SK-N-SH (cell line): ENCODE measurements around the gene ACACB. TPM values are rescaled to one million over a fixed set of nuclear protein-coding genes. Genes with fewer than 3 reads are reported as not detected.

Source experiments
- CTCF ChIA-PET: fragments of 300-600, 350-600 bp; formaldehyde crosslinking; extraction: SDS; loops from one replicate; lab custom pipeline; 2021; lab: Yijun Ruan, JAX
- POLR2A ChIA-PET: fragments of 350-600 bp; sonication (Branson Sonifier 250); formaldehyde crosslinking; extraction: SDS; loops from one replicate; lab custom pipeline; 2020; ENCODE audit warnings: antibody characterized with exemption, inconsistent platforms; lab: Yijun Ruan, JAX
- DNase-seq: peaks from one replicate; pipeline ENCODE4 v3.0.0; 2012
- H2AFZ ChIP-seq: fragments of 200-600 bp; sonication (generic); 2 replicates; pipeline ENCODE4 v1.8.1; 2016; ENCODE audit warnings: antibody characterized with exemption, mild to moderate bottlenecking, low read depth
- H3F3A ChIP-seq: fragments of 200-600 bp; sonication (generic); replicated peaks from 2 replicates; pipeline ENCODE3; 2016; ENCODE audit warnings: antibody characterized with exemption, mild to moderate bottlenecking; ENCODE audit not compliant: insufficient read depth
- H3K27ac ChIP-seq, 2 experiments: fragments of 200-500 bp in 1 of 2; fragments of 200-600 bp in 1 of 2; sonication (Bioruptor generic) in 1 of 2; sonication (generic), shearing (Covaris generic) in 1 of 2; 2 replicates each; pipeline versions ENCODE4 v1.5.1 to v1.6.1; 2014 to 2016; ENCODE audit warnings: low read depth in 2 of 2, inconsistent platforms in 1 of 2, low read length in 1 of 2, mild to moderate bottlenecking in 1 of 2, mixed read lengths in 1 of 2
- H3K27me3 ChIP-seq: fragments of 200-600 bp; sonication (generic), shearing (Covaris generic); 2 replicates; pipeline ENCODE4 v1.6.1; 2016; ENCODE audit warnings: mixed run types; ENCODE audit not compliant: insufficient read depth
- H3K36me3 ChIP-seq, 2 experiments: fragments of 200-500 bp in 1 of 2; fragments of 200-600 bp in 1 of 2; sonication (Bioruptor generic) in 1 of 2; sonication (generic) in 1 of 2; replicated peaks in 1 of 2; 2 replicates each; pipeline versions ENCODE3 to v1.5.1; 2014 to 2016; ENCODE audit warnings: low read length in 1 of 2, mild to moderate bottlenecking in 1 of 2; ENCODE audit not compliant: insufficient read depth in 2 of 2, control insufficient read depth in 1 of 2
- H3K4me1 ChIP-seq, 2 experiments: fragments of 200-500 bp in 1 of 2; fragments of 200-600 bp in 1 of 2; sonication (Bioruptor generic) in 1 of 2; sonication (generic), shearing (Covaris generic) in 1 of 2; 2 replicates each; pipeline versions ENCODE4 v1.5.1 to v1.6.1; 2014 to 2016; ENCODE audit warnings: low read depth in 1 of 2, low read length in 1 of 2, mixed run types in 1 of 2; ENCODE audit not compliant: insufficient read depth in 2 of 2, control insufficient read depth in 1 of 2
- H3K4me2 ChIP-seq: fragments of 200-600 bp; sonication (generic), shearing (Covaris generic); 2 replicates; pipeline ENCODE4 v1.6.1; 2017; ENCODE audit warnings: mixed run types
- H3K4me3 ChIP-seq, 2 experiments: fragments of 200-500 bp in 1 of 2; fragments of 200-600 bp in 1 of 2; sonication (Bioruptor generic) in 1 of 2; sonication (generic), shearing (Covaris generic) in 1 of 2; 2 replicates each; pipeline versions ENCODE4 v1.5.1 to v1.8.1; 2014 to 2016; ENCODE audit warnings: low read depth in 2 of 2, inconsistent platforms in 1 of 2, low read length in 1 of 2, mild to moderate bottlenecking in 1 of 2, mixed read lengths in 1 of 2, moderate library complexity in 1 of 2
- H3K79me2 ChIP-seq: fragments of 200-600 bp; sonication (generic); 2 replicates; pipeline ENCODE4 v1.8.1; 2017; ENCODE audit warnings: mild to moderate bottlenecking; ENCODE audit not compliant: insufficient read depth
- H3K9ac ChIP-seq: fragments of 200-600 bp; sonication (generic); 2 replicates; pipeline ENCODE4 v1.6.1; 2017; ENCODE audit warnings: mixed run types
- H3K9me2 ChIP-seq: fragments of 200-600 bp; sonication (generic); 2 replicates; pipeline ENCODE4 v1.6.1; 2017; ENCODE audit warnings: mixed run types
- H3K9me3 ChIP-seq: fragments of 200-600 bp; sonication (generic); 2 replicates; pipeline ENCODE4 v1.6.1; 2017; ENCODE audit warnings: mixed run types, mild to moderate bottlenecking, moderate library complexity
- H4K20me1 ChIP-seq: fragments of 200-600 bp; sonication (generic); 2 replicates; pipeline ENCODE4 v1.6.1; 2017; ENCODE audit warnings: mild to moderate bottlenecking, mixed run types; ENCODE audit not compliant: insufficient read depth
- CHD2 ChIP-seq: fragments of 150-350 bp; IDR thresholded peaks from 2 replicates; pipeline ENCODE4 v1.6.1; 2018; ENCODE audit warnings: low read length; ENCODE audit not compliant: partially characterized antibody
- EZH2phosphoT487 ChIP-seq: fragments of 200-600 bp; sonication (generic); IDR thresholded peaks from 2 replicates; pipeline ENCODE4 v1.6.1; 2017; ENCODE audit warnings: low read depth, mixed run types, mild to moderate bottlenecking, antibody characterized with exemption, moderate library complexity, borderline replicate concordance
- FOSL2 ChIP-seq: IDR thresholded peaks from 2 replicates; pipeline ENCODE4 v1.4.0; 2012; ENCODE audit warnings: low read depth, mild to moderate bottlenecking, moderate library complexity, borderline replicate concordance
- GABPA ChIP-seq: IDR thresholded peaks from 2 replicates; pipeline ENCODE4 v1.4.0; 2012; ENCODE audit warnings: low read depth, mild to moderate bottlenecking
- GATA2 ChIP-seq: sonication (generic); formaldehyde crosslinking; IDR thresholded peaks from 2 replicates; pipeline ENCODE4 v1.5.0; 2020; ENCODE audit warnings: mild to moderate bottlenecking, missing genetic modification reagents
- JUND ChIP-seq: IDR thresholded peaks from 2 replicates; pipeline ENCODE4 v1.4.0; 2012
- NFIC ChIP-seq: IDR thresholded peaks from 2 replicates; pipeline ENCODE4 v1.4.0; 2012; ENCODE audit warnings: borderline replicate concordance
- POLR2AphosphoS5 ChIP-seq: IDR thresholded peaks from 2 replicates; pipeline ENCODE4 v1.6.1; 2012; ENCODE audit warnings: low read depth, low read length
- RAD21 ChIP-seq: IDR thresholded peaks from 2 replicates; pipeline ENCODE4 v1.6.1; 2012; ENCODE audit warnings: mild to moderate bottlenecking, low read length
- RFX5 ChIP-seq: IDR thresholded peaks from 2 replicates; pipeline ENCODE4 v1.6.1; 2012; ENCODE audit warnings: mild to moderate bottlenecking, improper control_type of control experiment, low read length
- SIN3A ChIP-seq: IDR thresholded peaks from 2 replicates; pipeline ENCODE4 v1.6.1; 2012; ENCODE audit warnings: low read depth, mild to moderate bottlenecking, low read length, moderate library complexity, borderline replicate concordance
- WGBS: methylation state at CpG from one replicate; pipeline ENCODE4 v1.1.6; 2017; ENCODE audit warnings: low lambda C conversion rate; 5-methylcytosine and 5-hydroxymethylcytosine counted together
- polyA plus RNA-seq, 3 experiments: library from polyadenylated mRNA; depleted of rRNA; stranded (reverse); fragments of >200 nt; gene quantifications; 2 replicates each; pipeline ENCODE4 v1.2.3, GENCODE V29; 2012
- TF ChIP-seq, protein P1 (sequence below): IDR thresholded peaks from 2 replicates; pipeline ENCODE4; 2012
- TF ChIP-seq, protein P2 (sequence below): IDR thresholded peaks from 2 replicates; pipeline ENCODE4 v1.4.0; 2012; ENCODE audit warnings: low read depth, borderline replicate concordance
- TF ChIP-seq, protein P3 (sequence below): fragments of 150-350 bp; IDR thresholded peaks from 2 replicates; pipeline ENCODE4 v1.6.1; 2016; ENCODE audit warnings: mild to moderate bottlenecking, low read depth, low read length
- TF ChIP-seq, protein P4 (sequence below): fragments of 200-600 bp; sonication (generic); IDR thresholded peaks from 2 replicates; pipeline ENCODE4 v1.6.1; 2017; ENCODE audit warnings: antibody characterized with exemption, mild to moderate bottlenecking, moderate library complexity

Gene ACACB
- polyA plus RNA-seq, 1 of the 3 experiments (the other 2 are of a cell fraction), result 6.1 TPM

DNA sequence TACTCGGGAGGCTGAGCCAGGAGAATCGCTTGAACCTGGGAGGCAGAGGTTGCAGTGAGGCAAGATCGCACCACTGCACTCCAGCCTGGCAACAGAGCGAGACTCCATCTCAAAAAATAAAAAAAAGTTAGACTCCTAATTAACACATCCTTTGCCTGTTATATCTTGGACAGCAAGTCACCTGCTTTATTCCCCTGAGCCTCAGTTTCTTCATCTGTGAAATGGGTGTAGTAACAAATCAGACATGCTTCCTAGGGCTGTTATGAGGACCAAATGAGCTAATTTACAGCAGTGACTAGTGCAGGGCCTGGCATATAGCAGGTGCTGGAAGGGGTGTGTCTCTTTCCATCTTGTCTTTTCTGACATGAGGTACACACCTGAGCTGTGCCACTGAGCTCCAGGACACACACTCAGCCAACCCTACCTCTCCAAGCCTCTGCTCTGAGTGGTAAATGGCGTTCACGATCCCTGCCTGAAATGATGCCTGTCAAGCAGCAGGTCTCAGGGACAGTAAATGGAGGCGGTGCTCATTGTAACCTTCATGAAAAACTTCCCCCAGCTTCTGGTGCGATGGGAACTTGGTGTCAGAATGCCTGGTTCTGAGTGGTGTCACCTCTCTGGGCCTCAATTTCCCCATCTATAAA, 161.0 kb downstream of the ACACB start:
- POLR2A ChIA-PET, result no interaction called here

DNA sequence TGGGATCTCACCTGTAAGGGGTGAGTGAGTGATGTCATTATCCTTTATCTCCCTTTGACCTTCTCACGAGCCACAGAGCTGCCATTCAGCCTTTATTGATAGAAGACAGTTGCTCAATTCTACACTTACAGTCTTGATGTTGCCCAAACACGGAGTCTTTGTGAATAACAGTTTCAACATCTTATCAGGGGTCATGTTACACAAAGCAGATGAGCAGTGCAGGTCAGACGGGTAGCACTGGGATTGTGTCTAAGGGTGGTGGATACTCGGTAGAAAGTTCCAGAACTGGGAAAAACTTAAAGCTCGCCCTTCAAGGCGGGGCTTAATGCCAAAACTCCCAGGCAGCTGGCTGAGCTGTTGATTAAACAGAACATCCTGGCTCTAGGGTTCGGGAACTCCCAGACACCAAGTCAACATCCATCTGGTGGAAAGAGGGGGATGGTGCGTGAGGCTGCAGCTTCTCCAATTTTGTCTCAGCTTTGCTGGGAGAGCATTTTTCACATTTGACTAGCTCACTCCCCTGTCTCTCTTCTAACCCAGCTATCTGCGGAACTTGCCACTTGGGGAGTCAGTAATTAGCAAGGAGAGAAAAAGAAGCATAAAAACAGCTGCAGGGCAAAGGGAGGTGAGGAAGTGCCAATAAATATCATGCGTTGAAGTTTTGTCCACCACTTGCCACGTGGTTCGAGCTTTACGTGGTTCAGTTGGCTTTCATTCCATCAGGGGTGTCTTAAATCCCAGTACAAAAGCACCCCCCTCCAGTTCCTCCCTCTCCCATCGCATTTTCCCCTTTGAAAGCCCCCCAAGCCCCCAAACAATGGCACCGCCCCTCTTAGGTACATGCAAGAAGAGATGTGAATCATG, 161.7 kb downstream of the ACACB start:
- H3K36me3 ChIP-seq, result no peaks in the 10 kb centered on the region
- 61% methylated on average over 14 of the region's 15 CpGs for WGBS
- no peaks in the 10 kb centered on the region for H3K9me3 ChIP-seq
- H2AFZ ChIP-seq, result no peak overlapping the region
- no peak for DNase-seq
- no peak overlapping the region for H3K27ac ChIP-seq
- no peak overlapping the region for H3K4me3 ChIP-seq
- no peak overlapping the region for H3K9ac ChIP-seq
- H3K27me3 ChIP-seq, result no peaks in the 10 kb centered on the region
- ChIA-PET POLR2A (interaction anchor here (0.6 kb wide), 2 partner anchors 12 to 28 kb away, joined by 3 read pairs; no protein-coding TSS in a partner anchor), CTCF (interaction anchor here (0.8 to 1.5 kb wide), 4 partner anchors 13 to 189 kb away, joined by 3 to 5 read pairs (median 3); no protein-coding TSS in a partner anchor)
- H3K4me1 ChIP-seq, result peaks cover 0 to 10% of the 10 kb centered on the region in 2 experiments; a peak in 1 of 4 replicates
- no peaks in the 10 kb centered on the region for H3K9me2 ChIP-seq
- H3K79me2 ChIP-seq, result no peaks in the 10 kb centered on the region
- H3F3A ChIP-seq, result no peaks in the 10 kb centered on the region
- H3K4me2 ChIP-seq, result no peak overlapping the region
- no peaks in the 10 kb centered on the region for H4K20me1 ChIP-seq
- TF ChIP-seq, protein P1, sequence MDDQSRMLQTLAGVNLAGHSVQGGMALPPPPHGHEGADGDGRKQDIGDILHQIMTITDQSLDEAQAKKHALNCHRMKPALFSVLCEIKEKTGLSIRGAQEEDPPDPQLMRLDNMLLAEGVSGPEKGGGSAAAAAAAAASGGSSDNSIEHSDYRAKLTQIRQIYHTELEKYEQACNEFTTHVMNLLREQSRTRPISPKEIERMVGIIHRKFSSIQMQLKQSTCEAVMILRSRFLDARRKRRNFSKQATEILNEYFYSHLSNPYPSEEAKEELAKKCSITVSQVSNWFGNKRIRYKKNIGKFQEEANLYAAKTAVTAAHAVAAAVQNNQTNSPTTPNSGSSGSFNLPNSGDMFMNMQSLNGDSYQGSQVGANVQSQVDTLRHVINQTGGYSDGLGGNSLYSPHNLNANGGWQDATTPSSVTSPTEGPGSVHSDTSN, result no peak
- no peak for TF ChIP-seq JUND
- no peak for TF ChIP-seq FOSL2
- TF ChIP-seq EZH2phosphoT487, result no peak
- TF ChIP-seq, protein P2, sequence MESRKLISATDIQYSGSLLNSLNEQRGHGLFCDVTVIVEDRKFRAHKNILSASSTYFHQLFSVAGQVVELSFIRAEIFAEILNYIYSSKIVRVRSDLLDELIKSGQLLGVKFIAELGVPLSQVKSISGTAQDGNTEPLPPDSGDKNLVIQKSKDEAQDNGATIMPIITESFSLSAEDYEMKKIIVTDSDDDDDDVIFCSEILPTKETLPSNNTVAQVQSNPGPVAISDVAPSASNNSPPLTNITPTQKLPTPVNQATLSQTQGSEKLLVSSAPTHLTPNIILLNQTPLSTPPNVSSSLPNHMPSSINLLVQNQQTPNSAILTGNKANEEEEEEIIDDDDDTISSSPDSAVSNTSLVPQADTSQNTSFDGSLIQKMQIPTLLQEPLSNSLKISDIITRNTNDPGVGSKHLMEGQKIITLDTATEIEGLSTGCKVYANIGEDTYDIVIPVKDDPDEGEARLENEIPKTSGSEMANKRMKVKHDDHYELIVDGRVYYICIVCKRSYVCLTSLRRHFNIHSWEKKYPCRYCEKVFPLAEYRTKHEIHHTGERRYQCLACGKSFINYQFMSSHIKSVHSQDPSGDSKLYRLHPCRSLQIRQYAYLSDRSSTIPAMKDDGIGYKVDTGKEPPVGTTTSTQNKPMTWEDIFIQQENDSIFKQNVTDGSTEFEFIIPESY, result no peak
- TF ChIP-seq RAD21, result no peak
- TF ChIP-seq GATA2 (CRISPR knock-in tag), result no peak
- TF ChIP-seq CHD2, result no peak
- no peak for TF ChIP-seq SIN3A
- no peak for TF ChIP-seq NFIC
- TF ChIP-seq, protein P3, sequence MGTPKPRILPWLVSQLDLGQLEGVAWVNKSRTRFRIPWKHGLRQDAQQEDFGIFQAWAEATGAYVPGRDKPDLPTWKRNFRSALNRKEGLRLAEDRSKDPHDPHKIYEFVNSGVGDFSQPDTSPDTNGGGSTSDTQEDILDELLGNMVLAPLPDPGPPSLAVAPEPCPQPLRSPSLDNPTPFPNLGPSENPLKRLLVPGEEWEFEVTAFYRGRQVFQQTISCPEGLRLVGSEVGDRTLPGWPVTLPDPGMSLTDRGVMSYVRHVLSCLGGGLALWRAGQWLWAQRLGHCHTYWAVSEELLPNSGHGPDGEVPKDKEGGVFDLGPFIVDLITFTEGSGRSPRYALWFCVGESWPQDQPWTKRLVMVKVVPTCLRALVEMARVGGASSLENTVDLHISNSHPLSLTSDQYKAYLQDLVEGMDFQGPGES, result no peak

More for the DNA sequence above, 161.0 kb downstream of the ACACB start:
- DNase-seq, result no peak
- H3K9me3 ChIP-seq, result no peaks in the 10 kb centered on the region
- H3K4me2 ChIP-seq, result no peak overlapping the region
- H3K27ac ChIP-seq, result no peak overlapping the region
- H3K9me2 ChIP-seq, result no peaks in the 10 kb centered on the region
- H2AFZ ChIP-seq, result no peak overlapping the region
- no peaks in the 10 kb centered on the region for H3K27me3 ChIP-seq
- H3K79me2 ChIP-seq, result no peaks in the 10 kb centered on the region
- no peaks in the 10 kb centered on the region for H4K20me1 ChIP-seq
- H3K9ac ChIP-seq, result no peak overlapping the region
- CTCF ChIA-PET, result interaction anchor here (0.5 to 1.4 kb wide), 4 partner anchors 12 to 936 kb away, joined by 3 read pairs; no protein-coding TSS in a partner anchor
- H3K4me1 ChIP-seq, result peaks cover 0 to 10% of the 10 kb centered on the region in 2 experiments; a peak in 1 of 4 replicates
- 76% methylated on average over 8 of the region's 8 CpGs for WGBS
- TF ChIP-seq RFX5, result no peak
- no peak for TF ChIP-seq JUND
- no peak for TF ChIP-seq GABPA
- TF ChIP-seq, protein P1, result no peak
- TF ChIP-seq, protein P4, sequence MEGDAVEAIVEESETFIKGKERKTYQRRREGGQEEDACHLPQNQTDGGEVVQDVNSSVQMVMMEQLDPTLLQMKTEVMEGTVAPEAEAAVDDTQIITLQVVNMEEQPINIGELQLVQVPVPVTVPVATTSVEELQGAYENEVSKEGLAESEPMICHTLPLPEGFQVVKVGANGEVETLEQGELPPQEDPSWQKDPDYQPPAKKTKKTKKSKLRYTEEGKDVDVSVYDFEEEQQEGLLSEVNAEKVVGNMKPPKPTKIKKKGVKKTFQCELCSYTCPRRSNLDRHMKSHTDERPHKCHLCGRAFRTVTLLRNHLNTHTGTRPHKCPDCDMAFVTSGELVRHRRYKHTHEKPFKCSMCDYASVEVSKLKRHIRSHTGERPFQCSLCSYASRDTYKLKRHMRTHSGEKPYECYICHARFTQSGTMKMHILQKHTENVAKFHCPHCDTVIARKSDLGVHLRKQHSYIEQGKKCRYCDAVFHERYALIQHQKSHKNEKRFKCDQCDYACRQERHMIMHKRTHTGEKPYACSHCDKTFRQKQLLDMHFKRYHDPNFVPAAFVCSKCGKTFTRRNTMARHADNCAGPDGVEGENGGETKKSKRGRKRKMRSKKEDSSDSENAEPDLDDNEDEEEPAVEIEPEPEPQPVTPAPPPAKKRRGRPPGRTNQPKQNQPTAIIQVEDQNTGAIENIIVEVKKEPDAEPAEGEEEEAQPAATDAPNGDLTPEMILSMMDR, result no peak
- TF ChIP-seq POLR2AphosphoS5, result no peak
- TF ChIP-seq, all 33 proteins: peak for 0
- H3K4me3 ChIP-seq, result no peak overlapping the region
- H3K36me3 ChIP-seq, result no peaks in the 10 kb centered on the region
- no peaks in the 10 kb centered on the region for H3F3A ChIP-seq
